ENCODE data around the gene KRTAP4-6.
"Not testable (repeated sequence)": the region's sequence is repeated elsewhere in the genome, so short reads cannot be mapped to it uniquely, and the experiment has no call there.

The KRTAP4-6 gene

DNA sequence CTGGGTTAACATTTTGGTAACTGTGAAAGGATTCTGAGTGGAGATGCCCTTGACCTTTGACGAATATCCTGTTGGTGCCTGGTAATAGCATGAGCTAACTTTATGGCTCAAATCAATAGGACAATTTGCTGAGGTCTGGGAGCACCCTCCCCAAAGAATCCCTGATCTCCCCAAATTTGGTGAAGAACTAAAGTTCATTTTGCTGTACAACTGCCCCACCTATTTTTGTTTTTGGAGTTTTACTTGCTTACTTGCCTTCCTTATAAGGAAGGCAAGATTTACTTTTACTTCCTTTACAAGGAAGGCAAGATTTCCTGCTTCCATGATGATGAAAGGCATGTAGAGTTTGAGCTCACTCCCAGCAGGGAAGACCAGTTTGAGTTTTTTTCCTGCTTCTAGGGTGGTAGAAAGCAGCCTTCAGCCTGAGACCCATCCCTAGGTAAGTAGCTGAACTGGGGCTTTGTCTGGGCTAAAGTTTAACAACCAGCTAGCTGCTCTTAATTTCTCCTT lies 32.3 kb downstream of the KRTAP4-6 start:
- Histone ChIP-seq H3K9ac (no peak overlapping the region), H3K4me2 (0 out of 2 replicates have a peak overlapping the region, but pooled peaks have one; percentile 31), H3K4me3 (IDR thresholded peaks at IDR 0.05; ENCODE audit: insufficient read depth, low read depth, low read length) (no peak overlapping the region), H2AFZ (ENCODE audit: low read depth) (no peak overlapping the region), H3K79me2 (ENCODE audit: insufficient read depth, low read depth) (no peaks in the 10 kb centered on the region), H3K27ac (no peak overlapping the region), H3K27me3 (ENCODE audit: insufficient read depth, low read depth) (no peaks in the 10 kb centered on the region), H3K4me1 (ENCODE audit: low read depth, poor library complexity, severe bottlenecking) (peaks cover 12% of the 10 kb centered on the region), H3K36me3 (ENCODE audit: insufficient read depth) (no peaks in the 10 kb centered on the region), H4K20me1 (ENCODE audit: insufficient read depth) (no peaks in the 10 kb centered on the region)
- TF ChIP-seq, protein P1, sequence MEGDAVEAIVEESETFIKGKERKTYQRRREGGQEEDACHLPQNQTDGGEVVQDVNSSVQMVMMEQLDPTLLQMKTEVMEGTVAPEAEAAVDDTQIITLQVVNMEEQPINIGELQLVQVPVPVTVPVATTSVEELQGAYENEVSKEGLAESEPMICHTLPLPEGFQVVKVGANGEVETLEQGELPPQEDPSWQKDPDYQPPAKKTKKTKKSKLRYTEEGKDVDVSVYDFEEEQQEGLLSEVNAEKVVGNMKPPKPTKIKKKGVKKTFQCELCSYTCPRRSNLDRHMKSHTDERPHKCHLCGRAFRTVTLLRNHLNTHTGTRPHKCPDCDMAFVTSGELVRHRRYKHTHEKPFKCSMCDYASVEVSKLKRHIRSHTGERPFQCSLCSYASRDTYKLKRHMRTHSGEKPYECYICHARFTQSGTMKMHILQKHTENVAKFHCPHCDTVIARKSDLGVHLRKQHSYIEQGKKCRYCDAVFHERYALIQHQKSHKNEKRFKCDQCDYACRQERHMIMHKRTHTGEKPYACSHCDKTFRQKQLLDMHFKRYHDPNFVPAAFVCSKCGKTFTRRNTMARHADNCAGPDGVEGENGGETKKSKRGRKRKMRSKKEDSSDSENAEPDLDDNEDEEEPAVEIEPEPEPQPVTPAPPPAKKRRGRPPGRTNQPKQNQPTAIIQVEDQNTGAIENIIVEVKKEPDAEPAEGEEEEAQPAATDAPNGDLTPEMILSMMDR (conservative IDR thresholded peaks at IDR 0.05; ENCODE audit: low read depth, low read length) = no peak

DNA sequence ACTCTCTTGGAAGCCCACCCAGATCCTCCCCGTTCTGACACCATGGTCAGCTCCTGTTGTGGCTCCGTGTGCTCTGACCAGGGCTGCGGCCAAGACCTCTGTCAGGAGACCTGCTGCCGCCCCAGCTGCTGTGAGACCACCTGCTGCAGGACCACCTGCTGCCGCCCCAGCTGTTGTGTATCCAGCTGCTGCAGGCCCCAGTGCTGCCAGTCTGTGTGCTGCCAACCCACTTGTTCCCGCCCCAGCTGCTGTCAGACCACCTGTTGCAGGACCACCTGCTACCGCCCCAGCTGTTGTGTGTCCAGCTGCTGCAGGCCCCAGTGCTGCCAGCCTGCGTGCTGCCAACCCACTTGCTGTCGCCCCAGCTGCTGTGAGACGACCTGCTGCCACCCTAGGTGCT lies 35.0 kb downstream of the KRTAP4-6 start, which contains the start of gene KRTAP4-9:
Gene KRTAP4-9, plus strand, starts transcription at position 43 of the 400 bp plus-strand sequence. Its CDS starts 0 bp downstream, at position 43.
- H4K20me1 ChIP-seq (ENCODE audit: insufficient read depth); H3K27ac ChIP-seq; H3K4me2 ChIP-seq; H2AFZ ChIP-seq (ENCODE audit: low read depth); H3K79me2 ChIP-seq (ENCODE audit: insufficient read depth, low read depth); H3K4me3 ChIP-seq (IDR thresholded peaks at IDR 0.05; ENCODE audit: insufficient read depth, low read depth, low read length); H3K36me3 ChIP-seq (ENCODE audit: insufficient read depth); H3K9ac ChIP-seq; H3K27me3 ChIP-seq (ENCODE audit: insufficient read depth, low read depth): not testable (repeated sequence)
- H3K4me1 ChIP-seq (ENCODE audit: low read depth, poor library complexity, severe bottlenecking) = peaks cover 12% of the 10 kb centered on the region

DNA sequence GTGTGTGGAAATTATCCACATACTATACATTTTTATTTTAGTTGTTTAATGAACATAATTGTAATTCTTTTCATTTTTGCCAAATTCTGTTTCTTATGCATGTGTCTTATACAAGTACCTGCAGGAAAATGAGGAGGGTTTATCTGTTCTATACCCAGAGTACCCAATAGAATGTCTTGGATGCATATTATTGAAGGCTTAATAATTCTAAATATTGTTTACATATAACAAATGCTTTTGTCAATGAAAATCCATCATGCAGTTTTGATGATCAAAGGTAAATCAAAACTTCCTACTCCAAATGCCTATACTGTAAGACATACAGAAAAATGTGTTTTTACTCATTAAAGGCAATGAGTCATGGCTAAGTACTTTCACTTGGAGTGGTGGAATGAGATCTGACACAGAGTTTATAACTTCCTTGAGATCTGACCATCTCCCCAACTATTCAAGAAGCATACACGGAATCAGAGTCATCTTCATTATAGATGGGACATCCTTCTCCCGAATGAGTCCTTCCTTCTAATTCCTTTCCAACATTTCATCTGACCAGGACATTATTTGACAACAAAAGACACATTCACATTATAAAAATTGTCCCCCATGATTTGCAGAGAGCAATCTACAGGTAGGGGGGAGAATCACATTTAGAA lies 35.8 kb downstream of the KRTAP4-6 start:
- not testable (repeated sequence) for H3K9ac ChIP-seq; H3K79me2 ChIP-seq (ENCODE audit: insufficient read depth, low read depth); H3K36me3 ChIP-seq (ENCODE audit: insufficient read depth); H3K4me3 ChIP-seq (IDR thresholded peaks at IDR 0.05; ENCODE audit: insufficient read depth, low read depth, low read length); H2AFZ ChIP-seq (ENCODE audit: low read depth); H3K27me3 ChIP-seq (ENCODE audit: insufficient read depth, low read depth); H4K20me1 ChIP-seq (ENCODE audit: insufficient read depth); H3K27ac ChIP-seq; H3K4me2 ChIP-seq
- peaks cover 12% of the 10 kb centered on the region for H3K4me1 ChIP-seq (ENCODE audit: low read depth, poor library complexity, severe bottlenecking)

DNA sequence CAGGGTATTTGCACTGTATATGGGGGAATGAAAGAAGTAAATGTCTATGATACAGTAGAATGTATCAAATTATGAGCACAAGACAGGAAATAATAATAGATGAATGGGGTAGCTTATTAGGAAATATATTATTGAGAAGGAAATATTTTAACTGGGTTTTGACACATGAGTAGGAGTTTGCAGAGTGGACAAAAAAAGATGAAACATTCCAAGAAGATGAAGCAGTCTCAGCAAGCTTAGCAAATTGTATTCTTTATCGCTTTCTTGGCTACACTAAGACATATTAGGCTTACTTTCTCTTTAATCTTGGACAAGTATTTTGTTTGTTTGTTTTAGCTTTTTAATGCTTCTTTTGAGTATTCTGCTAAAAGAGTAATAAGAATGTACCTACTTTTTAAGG lies 36.4 kb downstream of the KRTAP4-6 start:
- H3K9ac ChIP-seq = no peak overlapping the region
- no peaks in the 10 kb centered on the region for H3K36me3 ChIP-seq (ENCODE audit: insufficient read depth)
- no peak overlapping the region for H3K27ac ChIP-seq
- H3K4me3 ChIP-seq (IDR thresholded peaks at IDR 0.05; ENCODE audit: insufficient read depth, low read depth, low read length) = no peak overlapping the region
- no peaks in the 10 kb centered on the region for H4K20me1 ChIP-seq (ENCODE audit: insufficient read depth)
- no peak overlapping the region for H3K4me2 ChIP-seq
- H2AFZ ChIP-seq (ENCODE audit: low read depth) = no peak overlapping the region
- H3K4me1 ChIP-seq (ENCODE audit: low read depth, poor library complexity, severe bottlenecking) = peaks cover 11% of the 10 kb centered on the region
- H3K27me3 ChIP-seq (ENCODE audit: insufficient read depth, low read depth) = no peaks in the 10 kb centered on the region
- TF ChIP-seq, protein P1 (conservative IDR thresholded peaks at IDR 0.05; ENCODE audit: low read depth, low read length) = no peak
- no peaks in the 10 kb centered on the region for H3K79me2 ChIP-seq (ENCODE audit: insufficient read depth, low read depth)

DNA sequence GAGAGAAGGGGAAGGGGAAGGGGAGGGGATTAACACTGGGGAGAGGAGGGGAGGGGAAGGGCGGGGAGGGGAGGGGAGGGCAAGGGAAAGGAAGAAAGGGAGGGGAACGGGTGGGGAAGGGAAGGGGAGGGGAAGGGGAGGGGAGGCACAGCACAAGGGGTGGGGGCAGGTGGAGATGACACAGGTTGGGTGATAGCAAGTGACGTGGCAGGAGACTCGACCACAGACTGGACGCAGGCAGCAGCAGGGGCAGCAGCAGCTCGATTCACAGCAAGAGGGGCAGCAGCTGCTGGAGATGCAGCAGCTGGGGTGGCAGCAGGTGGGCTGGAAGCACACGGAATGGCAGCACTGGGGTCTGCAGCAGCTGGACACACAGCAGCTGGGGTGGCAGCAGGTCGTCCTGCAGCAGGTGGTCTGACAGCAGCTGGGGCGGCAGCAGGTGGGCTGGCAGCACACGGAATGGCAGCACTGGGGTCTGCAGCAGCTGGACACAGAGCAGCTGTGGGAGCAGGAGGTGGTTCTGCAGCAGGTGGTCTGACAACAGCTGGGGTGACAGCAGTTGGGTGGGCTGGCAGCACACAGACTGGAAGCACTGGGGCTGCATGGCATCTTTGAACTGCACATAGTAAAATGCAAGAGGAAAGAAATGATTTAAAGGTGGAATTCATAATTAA lies 38.6 kb downstream of the KRTAP4-6 start, which contains the start of gene KRTAP4-16:
Gene KRTAP4-16, minus strand, starts transcription at position 624 of the 674 bp plus-strand sequence. Its CDS starts 0 bp downstream, at position 624.
- TF ChIP-seq, protein P1 (conservative IDR thresholded peaks at IDR 0.05; ENCODE audit: low read depth, low read length) = no peak
- H3K4me3 ChIP-seq (IDR thresholded peaks at IDR 0.05; ENCODE audit: insufficient read depth, low read depth, low read length) = no peak within 1 kb of the TSS
- no peaks in the 10 kb centered on the region for H3K4me1 ChIP-seq (ENCODE audit: low read depth, poor library complexity, severe bottlenecking)
- no peak within 1 kb of the TSS for H3K4me2 ChIP-seq
- no peak within 1 kb of the TSS for H3K9ac ChIP-seq
- no peak within 1 kb of the TSS for H3K27ac ChIP-seq
- no peaks in the 10 kb centered on the region for H3K79me2 ChIP-seq (ENCODE audit: insufficient read depth, low read depth)
- H2AFZ ChIP-seq (ENCODE audit: low read depth) = no peak within 1 kb of the TSS
- no peaks in the 10 kb centered on the region for H3K36me3 ChIP-seq (ENCODE audit: insufficient read depth)
- no peaks in the 10 kb centered on the region for H4K20me1 ChIP-seq (ENCODE audit: insufficient read depth)
- H3K27me3 ChIP-seq (ENCODE audit: insufficient read depth, low read depth) = no peaks in the 10 kb centered on the region

DNA sequence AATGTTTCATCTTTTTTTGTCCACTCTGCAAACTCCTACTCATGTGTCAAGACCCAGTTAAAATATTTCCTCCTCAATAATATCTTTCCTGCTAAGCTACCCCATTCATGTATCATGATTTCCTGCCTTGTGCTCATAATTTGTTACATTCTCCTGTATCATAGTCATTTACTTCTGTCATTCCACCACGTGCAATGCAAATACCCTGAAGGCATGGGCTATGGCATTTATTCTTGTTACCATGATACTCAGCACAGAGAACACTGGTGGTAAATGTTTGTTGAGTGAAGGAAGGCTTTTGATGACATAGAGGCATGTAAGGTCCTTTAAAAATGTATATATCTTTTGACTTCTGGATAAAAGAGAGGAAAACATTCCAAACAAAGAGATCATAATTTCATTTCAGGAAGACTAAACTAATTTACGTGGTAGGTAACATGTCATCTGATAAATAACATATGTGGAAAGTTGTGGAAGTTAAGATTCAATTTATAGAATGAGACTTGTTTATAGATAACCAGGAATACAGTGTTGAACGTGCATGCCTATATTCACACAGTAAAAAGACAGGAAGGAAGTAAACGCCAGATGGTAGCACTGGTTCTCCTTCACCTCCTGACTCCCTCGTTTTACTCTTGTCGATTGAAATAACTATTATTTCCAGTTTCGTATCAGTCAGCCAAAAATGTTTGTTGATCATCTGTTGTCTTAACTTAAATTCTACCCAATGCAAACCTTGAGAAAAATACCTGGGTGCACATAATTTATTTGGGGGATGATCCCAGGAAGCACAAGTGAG lies 40.5 kb downstream of the KRTAP4-6 start:
- H4K20me1 ChIP-seq (ENCODE audit: insufficient read depth); H3K4me2 ChIP-seq; H3K27me3 ChIP-seq (ENCODE audit: insufficient read depth, low read depth); H2AFZ ChIP-seq (ENCODE audit: low read depth); H3K79me2 ChIP-seq (ENCODE audit: insufficient read depth, low read depth); H3K4me3 ChIP-seq (IDR thresholded peaks at IDR 0.05; ENCODE audit: insufficient read depth, low read depth, low read length); H3K9ac ChIP-seq; H3K36me3 ChIP-seq (ENCODE audit: insufficient read depth); H3K4me1 ChIP-seq (ENCODE audit: low read depth, poor library complexity, severe bottlenecking); H3K27ac ChIP-seq: not testable (repeated sequence)

Data from KMS-11 (cell line).